Inferior parietal cortex (tissue), 1 donor: ENCODE data around the gene LRRC37A.
"Not testable (repeated sequence)": the region's sequence is repeated elsewhere in the genome, so short reads cannot be mapped to it uniquely, and the experiment has no call there.

Source experiments
- DNase-seq: peaks from one replicate; pipeline ENCODE4 v3.0.0-alpha.2; 2016; ENCODE audit errors: extremely low spot score

Gene LRRC37A

DNA sequence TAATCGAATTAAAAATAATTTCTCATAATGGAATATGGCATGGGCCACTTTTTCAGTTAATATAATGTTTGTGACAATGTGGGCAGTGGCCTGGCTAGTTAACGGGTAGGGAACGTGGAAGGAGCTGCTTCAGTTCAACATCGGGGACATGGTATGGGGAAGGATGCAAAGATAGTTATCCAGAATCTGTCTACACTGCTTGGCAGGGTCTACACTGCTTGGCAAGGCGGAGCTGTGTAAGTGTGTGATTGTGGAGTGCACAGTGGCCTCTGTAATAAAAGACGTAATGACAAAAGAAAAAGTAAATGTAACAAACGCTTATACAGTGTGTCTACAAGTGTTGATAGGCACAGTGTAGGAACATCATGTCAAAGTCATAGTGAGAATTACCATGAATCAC lies 7.3 kb upstream of the LRRC37A start:
- DNase-seq = not testable (repeated sequence)

DNA sequence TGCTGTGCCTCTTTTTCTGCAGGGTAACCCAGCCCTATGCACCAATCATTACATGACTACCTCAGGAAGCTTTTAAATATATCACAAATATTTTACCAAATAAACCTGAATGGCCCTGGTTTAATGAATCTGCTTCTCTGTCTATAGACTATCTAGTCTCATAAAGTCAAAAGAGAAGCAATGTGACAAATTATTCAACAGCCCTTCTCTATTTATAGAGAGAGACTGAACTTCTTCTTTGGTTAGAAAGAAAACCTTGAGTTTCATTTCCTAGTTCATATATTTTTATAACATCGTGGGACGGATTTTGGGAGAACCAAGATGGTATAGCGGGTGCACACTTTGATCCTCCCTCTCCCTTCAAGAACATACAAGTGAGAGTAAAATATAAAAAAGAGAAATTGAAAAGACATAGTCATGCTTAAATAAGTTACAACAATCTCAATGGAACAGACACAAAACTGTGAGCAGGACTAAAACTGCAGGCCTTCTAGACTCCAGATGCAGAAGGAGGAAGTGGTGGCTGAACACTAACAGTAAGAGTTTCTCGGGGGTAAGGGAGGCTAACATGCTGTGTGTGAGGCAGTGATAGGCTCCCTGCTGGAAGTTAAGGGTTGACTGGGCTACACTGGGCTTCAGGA lies 3.9 kb upstream of the LRRC37A start:
- DNase-seq = not testable (repeated sequence)

DNA sequence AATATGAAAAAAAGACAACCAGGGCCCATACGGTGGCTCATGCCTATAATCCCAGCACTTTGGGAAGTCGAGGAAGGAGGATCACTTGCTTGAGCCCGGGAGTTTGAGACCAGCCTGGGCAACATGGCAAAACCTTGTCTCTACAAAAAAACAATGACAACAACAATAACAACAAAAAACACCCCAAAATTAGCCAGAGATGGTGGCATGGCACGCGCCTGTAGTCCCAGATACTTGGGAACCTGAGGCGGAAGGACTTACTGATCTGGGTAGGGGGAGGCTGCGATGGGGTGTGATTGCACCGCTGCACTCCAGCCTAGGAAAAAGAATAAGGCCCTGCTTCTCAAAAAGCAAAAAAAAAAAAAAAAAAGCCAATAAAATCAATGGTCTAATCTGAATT lies 3.3 kb upstream of the LRRC37A start:
- DNase-seq = not testable (repeated sequence)

DNA sequence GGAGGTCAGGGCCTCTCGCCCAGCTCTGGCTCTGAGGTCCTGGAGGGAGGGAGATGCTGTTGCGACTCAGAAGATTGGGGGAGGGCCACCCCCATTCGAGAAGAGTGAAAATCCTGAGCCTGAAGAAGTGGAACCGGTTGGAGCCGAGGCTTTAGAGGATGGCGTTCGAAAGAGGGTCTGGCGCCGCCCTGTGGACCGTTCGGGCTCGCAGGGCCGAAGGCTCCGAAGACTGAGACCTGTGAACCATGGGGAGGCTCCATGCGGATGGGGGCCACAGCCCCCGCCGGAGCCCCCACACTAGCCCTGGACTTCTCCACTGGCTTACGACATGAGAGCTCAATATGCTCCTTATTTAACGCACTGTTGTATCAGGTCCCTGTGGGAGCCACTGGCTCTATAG lies 46.3 kb downstream of the LRRC37A start:
- not testable (repeated sequence) for DNase-seq

DNA sequence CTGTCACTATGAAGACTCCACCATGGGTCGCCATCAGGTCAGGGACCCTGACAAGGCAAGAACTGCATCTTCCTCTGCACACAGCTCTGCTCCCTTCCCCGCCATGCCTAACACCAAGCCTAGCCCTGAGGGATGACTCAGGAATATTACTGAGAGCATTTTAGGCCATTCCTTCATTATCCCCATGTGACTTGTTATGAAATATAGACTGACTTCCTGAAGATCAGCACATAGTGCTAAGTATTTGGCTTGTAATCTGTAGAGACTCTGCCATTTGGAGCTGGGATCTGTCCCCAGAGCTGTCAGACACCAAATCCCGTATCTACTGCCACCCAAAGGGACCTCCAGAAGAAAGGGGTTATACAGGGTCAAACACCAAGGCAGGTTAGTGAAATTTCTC lies 47.2 kb downstream of the LRRC37A start:
- DNase-seq = not testable (repeated sequence)

DNA sequence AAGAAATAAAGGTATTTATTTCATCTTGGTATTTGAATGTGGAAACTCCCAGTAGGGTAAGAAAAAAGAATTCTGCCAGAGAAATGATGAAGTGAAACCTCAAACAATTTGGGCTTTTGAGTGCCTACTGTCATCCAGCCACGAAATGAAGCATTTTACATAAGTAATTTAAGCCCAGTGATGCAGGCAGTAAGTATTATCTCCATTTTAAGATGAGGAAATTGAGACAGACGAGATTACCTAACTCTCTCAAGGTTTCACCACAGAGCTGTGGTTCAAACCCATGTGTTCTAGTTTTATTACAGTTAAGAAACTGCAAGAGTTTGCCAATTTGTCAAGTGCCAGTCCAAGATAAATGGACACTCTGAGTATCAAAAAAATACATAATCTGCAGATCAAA lies 53.4 kb downstream of the LRRC37A start:
- not testable (repeated sequence) for DNase-seq

DNA sequence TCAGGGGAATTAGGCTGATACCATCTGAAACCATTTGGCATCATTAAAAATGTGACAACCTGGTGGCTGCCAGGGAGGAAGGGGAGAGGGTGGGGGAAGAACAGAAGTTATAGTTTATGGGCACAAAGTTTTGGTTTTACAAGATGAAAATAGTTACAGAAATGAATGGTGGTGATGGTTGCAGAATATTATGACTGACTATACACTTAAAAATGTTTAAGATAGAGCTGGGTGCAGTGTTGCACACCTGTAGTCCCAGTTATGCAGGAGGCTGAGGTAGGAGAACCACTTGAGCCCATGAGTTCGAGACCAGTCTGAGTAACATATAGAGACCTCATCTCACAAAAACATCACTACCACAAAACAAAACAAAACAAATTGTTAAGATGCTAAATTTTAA lies 54.1 kb downstream of the LRRC37A start:
- DNase-seq = not testable (repeated sequence)

DNA sequence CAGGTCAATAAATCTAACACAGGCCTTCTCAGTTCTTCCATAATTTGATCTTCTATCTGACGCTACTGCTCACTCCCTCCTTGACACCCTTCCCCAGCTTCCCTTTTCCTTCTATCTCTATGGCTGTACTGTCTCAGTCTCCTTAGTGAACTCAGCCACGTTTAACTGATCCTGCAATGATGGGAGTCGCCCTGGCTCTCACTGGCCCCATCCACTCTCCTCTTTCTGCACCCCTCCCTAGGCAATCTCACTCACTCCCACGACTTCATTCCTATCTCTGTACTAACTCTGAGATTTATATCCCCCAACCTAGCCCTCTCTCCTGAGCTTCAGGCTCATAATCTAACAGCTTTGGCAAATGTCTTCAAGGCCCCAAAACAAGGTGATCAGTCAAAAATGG lies 58.9 kb downstream of the LRRC37A start:
- not testable (repeated sequence) for DNase-seq

DNA sequence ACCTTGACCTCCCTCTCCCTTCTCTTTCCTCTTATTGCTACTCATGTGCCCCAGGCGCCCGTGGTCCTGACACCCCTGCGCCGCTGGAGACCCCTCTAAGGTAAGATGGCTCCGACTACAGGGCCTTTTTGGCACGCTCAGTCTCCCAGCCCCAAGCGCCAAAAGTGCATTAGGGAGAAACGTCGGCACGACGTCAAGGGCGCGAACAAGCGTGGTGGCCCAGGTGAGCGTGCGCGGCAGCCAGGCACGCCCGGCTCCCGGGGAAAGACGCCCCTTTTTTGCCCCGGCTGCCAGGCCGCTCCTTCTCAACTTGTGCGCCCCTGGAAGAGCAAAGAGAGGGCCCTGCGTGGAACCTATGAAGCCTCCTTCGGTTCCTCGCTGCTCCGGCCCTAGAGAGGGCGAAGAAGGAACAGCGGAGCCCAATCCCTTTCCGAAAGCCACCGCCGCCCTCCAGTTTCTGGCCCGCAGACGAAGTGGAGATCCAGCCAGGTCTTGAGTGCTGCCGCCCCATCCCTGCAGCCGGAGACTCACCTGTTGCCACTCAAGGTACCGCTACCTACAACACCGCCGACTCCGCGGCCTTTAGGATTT lies 66.3 kb downstream of the LRRC37A start:
- not testable (repeated sequence) for DNase-seq

DNA sequence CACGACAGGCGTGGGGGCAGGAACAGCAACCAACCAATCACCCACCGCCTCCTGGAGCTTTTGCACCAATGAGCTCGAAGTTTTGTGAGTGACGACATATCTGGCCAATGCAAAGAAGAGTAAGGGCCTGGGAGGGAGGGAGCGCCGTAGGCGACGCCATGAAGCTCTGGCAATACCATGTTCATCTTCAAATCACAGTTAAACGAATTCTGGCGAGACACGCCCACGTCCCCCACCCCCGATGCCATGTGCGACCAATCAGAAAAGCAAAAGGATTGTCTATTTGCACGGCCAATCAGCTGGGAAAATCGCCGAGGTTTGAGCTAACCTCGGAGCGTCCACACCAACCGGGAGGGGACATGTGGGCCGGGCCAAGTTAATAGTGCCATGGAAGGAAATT lies 66.8 kb downstream of the LRRC37A start, which contains the start of gene ARL17B:
Gene ARL17B, minus strand, starts transcription at position 12 of the 400 bp plus-strand sequence. CDS start 3,369 bp downstream, outside the sequence.
- DNase-seq = not testable (repeated sequence)

DNA sequence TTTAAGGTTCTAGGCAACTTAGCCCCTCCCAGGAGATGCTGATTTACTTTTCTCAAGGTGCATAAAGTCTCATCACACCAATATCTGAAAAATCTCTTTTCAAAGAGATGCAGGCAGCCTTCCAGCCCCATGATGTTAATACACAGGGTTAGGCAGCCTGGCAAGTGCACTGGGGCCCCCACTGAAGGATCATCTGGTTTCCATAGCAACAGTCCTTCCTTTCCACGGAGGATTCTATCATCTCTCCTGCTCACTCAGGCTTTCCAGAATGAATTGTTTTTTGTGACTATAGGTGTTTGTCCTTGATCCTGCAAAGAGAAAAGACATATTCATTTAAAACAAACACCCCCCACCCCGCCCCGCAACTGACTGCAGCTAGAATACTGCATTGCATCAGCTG lies 72.6 kb downstream of the LRRC37A start:
- not testable (repeated sequence) for DNase-seq

DNA sequence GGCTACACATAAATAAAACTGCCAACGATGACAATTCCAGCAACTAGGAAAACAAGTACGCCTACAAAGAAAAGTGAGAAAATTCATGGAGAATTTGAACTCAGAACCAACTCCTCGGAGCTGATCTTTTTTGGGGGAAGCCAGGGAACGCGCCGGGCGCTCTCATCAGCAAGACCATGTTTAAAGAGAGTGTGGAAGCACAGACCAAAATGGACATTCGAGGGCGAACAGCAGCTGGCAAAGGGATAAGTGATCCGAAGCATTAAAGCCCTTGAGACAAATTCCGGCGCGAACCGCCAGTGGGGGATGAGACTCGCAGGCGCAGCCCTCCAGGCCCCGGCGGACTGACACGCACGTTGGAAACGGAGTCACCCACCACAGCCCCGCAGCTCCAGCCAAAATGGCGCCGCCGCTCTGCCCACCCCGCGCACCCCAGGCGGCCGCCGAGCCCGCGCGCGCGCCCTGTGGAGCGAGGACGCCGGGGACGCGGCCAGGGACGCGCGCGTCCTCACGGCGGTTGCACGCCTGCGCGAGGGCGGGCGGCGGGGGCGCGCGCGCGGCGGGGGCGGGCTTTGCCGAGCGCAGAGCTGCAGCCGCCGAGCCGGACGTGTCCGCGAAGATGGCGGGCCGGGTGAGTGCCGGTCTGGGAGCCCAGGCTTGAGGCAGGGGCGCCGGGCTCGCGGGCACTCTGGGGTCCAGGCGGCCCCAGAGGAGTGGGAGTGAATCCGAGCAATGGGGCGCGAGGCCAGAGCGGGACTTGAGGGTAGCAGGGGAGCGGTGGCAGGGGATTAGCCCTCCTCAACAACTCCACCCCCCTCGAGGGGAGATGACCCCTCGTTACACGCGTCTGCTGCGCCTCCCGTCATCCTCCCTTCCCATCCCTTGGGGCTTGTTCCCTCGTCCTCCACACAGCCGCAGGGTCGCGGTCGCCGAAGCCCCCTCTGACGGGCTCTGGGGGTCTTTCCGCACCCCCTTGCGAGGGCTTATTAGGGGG lies 77.6 kb downstream of the LRRC37A start:
- DNase-seq = not testable (repeated sequence)

DNA sequence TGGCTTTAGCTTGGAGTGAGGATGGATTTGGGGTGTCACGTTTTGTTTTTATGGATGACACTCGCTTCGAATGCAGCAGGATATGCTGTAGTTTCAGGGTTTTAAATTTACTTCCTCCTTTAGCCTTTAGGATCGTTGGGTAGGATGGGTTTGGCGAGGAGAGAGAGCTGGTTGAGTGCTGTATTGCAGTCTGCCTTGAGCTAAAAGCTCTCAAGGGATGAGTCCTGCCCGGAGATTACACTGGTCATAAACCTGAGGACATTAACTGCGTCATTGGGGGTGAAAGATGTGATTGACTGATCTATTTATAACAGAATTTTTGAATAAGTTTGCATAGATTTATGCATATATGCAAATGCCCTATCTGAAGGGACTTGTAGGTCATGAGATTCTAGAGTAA lies 78.5 kb downstream of the LRRC37A start:
- not testable (repeated sequence) for DNase-seq

DNA sequence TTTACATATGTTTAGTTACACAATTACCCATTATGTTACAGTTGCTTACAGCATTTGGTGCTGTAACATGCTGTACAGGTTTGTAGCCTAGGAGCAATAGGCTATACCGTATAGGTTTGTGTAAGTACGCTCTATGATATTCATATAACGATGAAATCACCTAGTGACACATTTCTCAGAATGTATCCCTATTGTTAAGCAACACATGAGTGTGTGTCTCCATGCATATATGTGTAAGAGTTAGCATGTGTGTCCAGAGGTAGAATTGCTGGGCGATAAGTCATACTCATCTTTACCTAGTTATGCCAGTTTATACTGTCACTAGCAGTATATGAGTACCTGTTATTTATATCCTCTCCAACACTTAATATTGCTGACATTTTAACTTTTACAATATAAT lies 88.2 kb downstream of the LRRC37A start:
- DNase-seq = not testable (repeated sequence)

DNA sequence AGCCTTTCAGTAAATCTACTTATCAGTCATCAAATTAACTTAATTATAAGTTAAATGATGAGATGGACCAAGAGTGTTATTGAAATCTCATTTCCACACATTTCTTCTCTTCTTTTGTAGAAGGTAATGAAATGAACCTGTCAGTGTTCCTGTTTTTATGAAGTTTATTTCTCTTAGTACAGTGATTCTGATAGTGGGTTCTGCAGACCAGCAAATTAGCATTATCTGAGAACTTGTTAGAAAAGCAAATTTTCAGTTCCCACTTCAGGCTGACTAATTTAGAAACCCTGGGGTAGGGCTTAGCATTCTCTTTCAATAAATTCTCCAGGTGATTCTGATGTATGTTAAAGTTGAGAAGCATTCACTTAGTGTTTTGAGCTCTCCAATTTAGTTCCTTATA lies 90.6 kb downstream of the LRRC37A start:
- not testable (repeated sequence) for DNase-seq
